HepG2 (cell line): ENCODE results near the gene TMEM190. TPM values are rescaled to one million over a fixed set of nuclear protein-coding genes. Genes with fewer than 3 reads are reported as not detected.

ENCODE experiments used
- ATAC-seq: fragments of 200-7000 bp; cut with Tn5 transposase; 3 replicates; pipeline ENCODE4 v1.9.1; 2020; ENCODE audit warnings: mild to moderate bottlenecking, moderate library complexity
- BruUV-seq: library from RNA; stranded (reverse); fragments of 400-500 nt; replicated peaks from 2 replicates; lab custom pipeline; 2021; lab: Mats Ljungman, UMichigan
- CTCF ChIA-PET: fragments of 300-600 bp; formaldehyde crosslinking; extraction: SDS; loops from one replicate; lab custom pipeline; 2021; ENCODE audit warnings: low total read pairs, inconsistent platforms, low intra/inter-chr PET ratio; lab: Yijun Ruan, JAX
- POLR2A ChIA-PET: fragments of 350-600 bp; sonication (Branson Sonifier 250); formaldehyde crosslinking; loops from one replicate; lab custom pipeline; 2020; ENCODE audit warnings: antibody characterized with exemption, inconsistent platforms; lab: Yijun Ruan, JAX
- DNase-seq: peaks from one replicate; pipeline ENCODE4 v3.0.0-alpha.2; 2015; ENCODE audit warnings: low spot score
- FAIRE-seq: peaks from 3 replicates; lab custom pipeline; 2011; peaks lifted over from hg19 to GRCh38; lab: Jason Lieb, UNC
- H2AFZ ChIP-seq: one replicate; pipeline ENCODE4 v1.6.1; 2011; ENCODE audit warnings: low read length, inconsistent platforms
- H3K27ac ChIP-seq: fragments of 300-600 bp; 3 replicates; pipeline ENCODE4 v1.8.0; 2011; ENCODE audit warnings: mixed run types, mild to moderate bottlenecking, mixed read lengths, low read length, inconsistent platforms; ENCODE audit not compliant: insufficient read depth; ENCODE audit errors: extremely low read length
- H3K27me3 ChIP-seq, 2 experiments: fragments of 200-600 bp in 1 of 2; 2 replicates in 1 of 2; 3 replicates in 1 of 2; pipeline versions ENCODE4 v1.6.0 to v1.8.0; 2011; ENCODE audit warnings: low read length in 2 of 2, mild to moderate bottlenecking in 2 of 2, moderate library complexity in 2 of 2, inconsistent platforms in 1 of 2; ENCODE audit not compliant: insufficient read depth in 2 of 2, control insufficient read depth in 1 of 2
- H3K36me3 ChIP-seq, 2 experiments: fragments of 200-600 bp in 1 of 2; replicated peaks in 1 of 2; 2 replicates in 1 of 2; 3 replicates in 1 of 2; pipeline versions ENCODE4 v1.5.1 to v1.8.0; 2011; ENCODE audit warnings: low read length in 2 of 2, inconsistent platforms in 1 of 2; ENCODE audit not compliant: insufficient read depth in 2 of 2, control insufficient read depth in 1 of 2
- H3K4me1 ChIP-seq: 2 replicates; pipeline ENCODE4 v1.5.1; 2012; ENCODE audit warnings: low read length, inconsistent platforms; ENCODE audit not compliant: insufficient read depth
- H3K4me2 ChIP-seq: 2 replicates; pipeline ENCODE4 v1.6.0; 2011; ENCODE audit warnings: low read depth, low read length, inconsistent platforms
- H3K4me3 ChIP-seq, 3 experiments: fragments of 200-600 bp in 1 of 3; sonication (generic), shearing (Covaris generic) in 1 of 3; replicated peaks in 1 of 3; 2 replicates each; pipeline ENCODE4 v1.5.1; 2011 to 2016; ENCODE audit warnings: low read length in 3 of 3, inconsistent platforms in 2 of 3, low read depth in 2 of 3, mild to moderate bottlenecking in 2 of 3, control low read depth in 1 of 3, mixed read lengths in 1 of 3; ENCODE audit not compliant: insufficient read depth in 1 of 3
- H3K79me2 ChIP-seq: one replicate; pipeline ENCODE4 v1.6.1; 2011; ENCODE audit warnings: low read length, inconsistent platforms; ENCODE audit not compliant: insufficient read depth
- H3K9ac ChIP-seq: 2 replicates; pipeline ENCODE4 v1.6.0; 2011; ENCODE audit warnings: mild to moderate bottlenecking, low read depth, low read length, inconsistent platforms; ENCODE audit not compliant: insufficient read depth
- H3K9me3 ChIP-seq: 2 replicates; pipeline ENCODE4 v1.5.1; 2012; ENCODE audit warnings: mild to moderate bottlenecking, low read length
- H4K20me1 ChIP-seq: 2 replicates; pipeline ENCODE4 v1.6.0; 2011; ENCODE audit warnings: inconsistent platforms, mild to moderate bottlenecking, low read length, moderate library complexity; ENCODE audit not compliant: insufficient read depth
- GFI1 ChIP-seq: sonication (generic); formaldehyde crosslinking; IDR thresholded peaks from 2 replicates; pipeline ENCODE4 v1.5.0; 2020; ENCODE audit warnings: missing genetic modification reagents, mild to moderate bottlenecking, borderline replicate concordance
- HNF4A ChIP-seq: sonication (generic); formaldehyde crosslinking; IDR thresholded peaks from 2 replicates; pipeline ENCODE4 v1.4.0; 2020; ENCODE audit warnings: missing genetic modification reagents
- JDP2 ChIP-seq: sonication (generic); formaldehyde crosslinking; IDR thresholded peaks from 2 replicates; pipeline ENCODE4 v1.8.1; 2022; ENCODE audit warnings: missing genetic modification reagents, borderline replicate concordance
- PCBP1 ChIP-seq: fragments of 200-400 bp; formaldehyde crosslinking; IDR thresholded peaks from 2 replicates; pipeline ENCODE4 v1.6.1; 2017; ENCODE audit warnings: mild to moderate bottlenecking, low read depth, low read length, borderline replicate concordance
- RAD21 ChIP-seq: fragments of 450-650 bp; formaldehyde crosslinking; IDR thresholded peaks from 2 replicates; pipeline ENCODE4 v1.5.0; 2020; ENCODE audit warnings: mild to moderate bottlenecking
- SUZ12 ChIP-seq: fragments of 150-350 bp; IDR thresholded peaks from 2 replicates; pipeline ENCODE4 v1.6.1; 2014; ENCODE audit warnings: low read depth, low read length
- ZNF251 ChIP-seq: sonication (generic); formaldehyde crosslinking; IDR thresholded peaks from 2 replicates; pipeline ENCODE4 v1.9.0; 2021; ENCODE audit warnings: mild to moderate bottlenecking, missing genetic modification reagents
- ZNF33A ChIP-seq: sonication (generic); formaldehyde crosslinking; IDR thresholded peaks from 2 replicates; pipeline ENCODE4 v1.5.1; 2020; ENCODE audit warnings: missing genetic modification reagents, mild to moderate bottlenecking, moderate library complexity, borderline replicate concordance
- ZNF350 ChIP-seq: sonication (generic); formaldehyde crosslinking; IDR thresholded peaks from 2 replicates; pipeline ENCODE4 v1.4.0; 2020; ENCODE audit warnings: mild to moderate bottlenecking, low read depth, missing genetic modification reagents, borderline replicate concordance
- ZNF547 ChIP-seq: sonication (generic); formaldehyde crosslinking; IDR thresholded peaks from 2 replicates; pipeline ENCODE4 v1.5.1; 2020; ENCODE audit warnings: mild to moderate bottlenecking, missing genetic modification reagents
- WGBS: methylation state at CpG from one replicate; pipeline ENCODE4 v1.1.6; 2017; ENCODE audit warnings: low lambda C conversion rate; 5-methylcytosine and 5-hydroxymethylcytosine counted together
- in situ Hi-C: cut with HindIII; loops from 2 replicates; pipeline ENCODE4 v1.10.0; 2017; ENCODE audit warnings: low pct_unique_long_range_greater_than_20kb; ENCODE audit not compliant: extremely low pct_ligation_motif_present
- intact Hi-C: fragments of 100-400 bp; cut with micrococcal nuclease; formaldehyde crosslinking; loops from one replicate; pipeline ENCODE4 v1.10.0; 2022; ENCODE audit not compliant: unreplicated experiment
- polyA plus RNA-seq, 8 experiments: library from polyadenylated mRNA; depleted of rRNA in 3 of 8; stranded (reverse) in 7 of 8; unstranded in 1 of 8; fragments of >200 nt; fragmentation: Illumina TruSeq in 4 of 8; extraction: Trizol in 4 of 8; gene quantifications; 2 replicates each; pipeline versions ENCODE4 v1.2.1 to v1.2.3, GENCODE V29; 2011 to 2016; ENCODE audit warnings: low read depth in 4 of 8, missing spikeins in 1 of 8, mixed read lengths in 1 of 8; ENCODE audit not compliant: insufficient read depth in 1 of 8
- total RNA-seq, 5 experiments: library from RNA; depleted of rRNA; stranded (reverse); fragments of >200 nt; fragmentation: Illumina TruSeq; extraction: Trizol; gene quantifications; 2 replicates each; pipeline ENCODE4 v1.2.3, GENCODE V29; 2016; ENCODE audit warnings: low read depth in 1 of 5
- TF ChIP-seq, protein P1 (sequence below): sonication (generic); formaldehyde crosslinking; IDR thresholded peaks from 2 replicates; pipeline ENCODE4 v1.8.0; 2022; ENCODE audit warnings: missing genetic modification reagents, mild to moderate bottlenecking, moderate library complexity, borderline replicate concordance
- TF ChIP-seq, protein P2 (sequence below): IDR thresholded peaks from 2 replicates; pipeline ENCODE4 v1.4.0; 2020; ENCODE audit warnings: mild to moderate bottlenecking, missing genetic modification reagents
- TF ChIP-seq, protein P3 (sequence below), 2 experiments: sonication (generic) in 1 of 2; formaldehyde crosslinking in 1 of 2; IDR thresholded peaks; 2 replicates each; pipeline versions ENCODE4 v1.4.0 to v1.6.1; 2016 to 2020; ENCODE audit warnings: borderline replicate concordance in 1 of 2, low read depth in 1 of 2, mild to moderate bottlenecking in 1 of 2, missing genetic modification reagents in 1 of 2

The TMEM190 gene
- total and polyA plus RNA-seq, 2 of the 13 experiments (the other 11 are each of a cell fraction or from before 2014, with no cell fraction given): 0.35 to 0.83 TPM

DNA sequence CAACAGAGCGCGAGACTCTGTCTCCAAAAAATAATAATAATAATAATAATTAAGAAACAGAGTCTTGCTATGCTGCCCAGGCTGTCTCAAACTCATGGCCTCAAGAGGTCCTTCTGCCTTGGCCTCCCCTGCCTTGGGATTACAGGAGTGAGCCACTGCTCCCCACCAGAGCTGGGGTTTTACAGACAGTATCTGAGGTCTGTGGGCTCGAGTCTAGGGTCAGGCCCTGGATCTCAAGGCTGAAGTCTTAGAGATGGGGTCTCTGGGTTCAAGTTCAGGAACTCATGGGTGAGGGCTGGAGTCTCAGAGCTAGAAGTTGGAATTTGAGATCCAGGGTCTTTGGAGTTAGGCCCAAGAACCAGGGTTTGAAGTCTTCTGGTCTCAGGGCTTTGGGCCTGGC is 9.8 kb upstream of the TMEM190 start:
- Histone ChIP-seq H3K4me3 (no peak overlapping the region), H3K36me3 (no peaks in the 10 kb centered on the region), H3K27ac (no peak overlapping the region), H2AFZ (no peak overlapping the region), H3K4me2 (no peak overlapping the region), H3K4me1 (peaks cover 31% of the 10 kb centered on the region), H3K9ac (no peak overlapping the region), H4K20me1 (no peaks in the 10 kb centered on the region)
- FAIRE-seq: no peak
- no TSS peak for BruUV-seq
- in situ Hi-C loops: no loop called here
- no peak for ATAC-seq
- TF ChIP-seq, protein P1, sequence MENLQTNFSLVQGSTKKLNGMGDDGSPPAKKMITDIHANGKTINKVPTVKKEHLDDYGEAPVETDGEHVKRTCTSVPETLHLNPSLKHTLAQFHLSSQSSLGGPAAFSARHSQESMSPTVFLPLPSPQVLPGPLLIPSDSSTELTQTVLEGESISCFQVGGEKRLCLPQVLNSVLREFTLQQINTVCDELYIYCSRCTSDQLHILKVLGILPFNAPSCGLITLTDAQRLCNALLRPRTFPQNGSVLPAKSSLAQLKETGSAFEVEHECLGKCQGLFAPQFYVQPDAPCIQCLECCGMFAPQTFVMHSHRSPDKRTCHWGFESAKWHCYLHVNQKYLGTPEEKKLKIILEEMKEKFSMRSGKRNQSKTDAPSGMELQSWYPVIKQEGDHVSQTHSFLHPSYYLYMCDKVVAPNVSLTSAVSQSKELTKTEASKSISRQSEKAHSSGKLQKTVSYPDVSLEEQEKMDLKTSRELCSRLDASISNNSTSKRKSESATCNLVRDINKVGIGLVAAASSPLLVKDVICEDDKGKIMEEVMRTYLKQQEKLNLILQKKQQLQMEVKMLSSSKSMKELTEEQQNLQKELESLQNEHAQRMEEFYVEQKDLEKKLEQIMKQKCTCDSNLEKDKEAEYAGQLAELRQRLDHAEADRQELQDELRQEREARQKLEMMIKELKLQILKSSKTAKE (CRISPR knock-in tag): no peak
- TF ChIP-seq, protein P2, sequence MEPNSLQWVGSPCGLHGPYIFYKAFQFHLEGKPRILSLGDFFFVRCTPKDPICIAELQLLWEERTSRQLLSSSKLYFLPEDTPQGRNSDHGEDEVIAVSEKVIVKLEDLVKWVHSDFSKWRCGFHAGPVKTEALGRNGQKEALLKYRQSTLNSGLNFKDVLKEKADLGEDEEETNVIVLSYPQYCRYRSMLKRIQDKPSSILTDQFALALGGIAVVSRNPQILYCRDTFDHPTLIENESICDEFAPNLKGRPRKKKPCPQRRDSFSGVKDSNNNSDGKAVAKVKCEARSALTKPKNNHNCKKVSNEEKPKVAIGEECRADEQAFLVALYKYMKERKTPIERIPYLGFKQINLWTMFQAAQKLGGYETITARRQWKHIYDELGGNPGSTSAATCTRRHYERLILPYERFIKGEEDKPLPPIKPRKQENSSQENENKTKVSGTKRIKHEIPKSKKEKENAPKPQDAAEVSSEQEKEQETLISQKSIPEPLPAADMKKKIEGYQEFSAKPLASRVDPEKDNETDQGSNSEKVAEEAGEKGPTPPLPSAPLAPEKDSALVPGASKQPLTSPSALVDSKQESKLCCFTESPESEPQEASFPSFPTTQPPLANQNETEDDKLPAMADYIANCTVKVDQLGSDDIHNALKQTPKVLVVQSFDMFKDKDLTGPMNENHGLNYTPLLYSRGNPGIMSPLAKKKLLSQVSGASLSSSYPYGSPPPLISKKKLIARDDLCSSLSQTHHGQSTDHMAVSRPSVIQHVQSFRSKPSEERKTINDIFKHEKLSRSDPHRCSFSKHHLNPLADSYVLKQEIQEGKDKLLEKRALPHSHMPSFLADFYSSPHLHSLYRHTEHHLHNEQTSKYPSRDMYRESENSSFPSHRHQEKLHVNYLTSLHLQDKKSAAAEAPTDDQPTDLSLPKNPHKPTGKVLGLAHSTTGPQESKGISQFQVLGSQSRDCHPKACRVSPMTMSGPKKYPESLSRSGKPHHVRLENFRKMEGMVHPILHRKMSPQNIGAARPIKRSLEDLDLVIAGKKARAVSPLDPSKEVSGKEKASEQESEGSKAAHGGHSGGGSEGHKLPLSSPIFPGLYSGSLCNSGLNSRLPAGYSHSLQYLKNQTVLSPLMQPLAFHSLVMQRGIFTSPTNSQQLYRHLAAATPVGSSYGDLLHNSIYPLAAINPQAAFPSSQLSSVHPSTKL: no peak
- no peak for TF ChIP-seq HNF4A (CRISPR knock-in tag)
- TF ChIP-seq, protein P3, sequence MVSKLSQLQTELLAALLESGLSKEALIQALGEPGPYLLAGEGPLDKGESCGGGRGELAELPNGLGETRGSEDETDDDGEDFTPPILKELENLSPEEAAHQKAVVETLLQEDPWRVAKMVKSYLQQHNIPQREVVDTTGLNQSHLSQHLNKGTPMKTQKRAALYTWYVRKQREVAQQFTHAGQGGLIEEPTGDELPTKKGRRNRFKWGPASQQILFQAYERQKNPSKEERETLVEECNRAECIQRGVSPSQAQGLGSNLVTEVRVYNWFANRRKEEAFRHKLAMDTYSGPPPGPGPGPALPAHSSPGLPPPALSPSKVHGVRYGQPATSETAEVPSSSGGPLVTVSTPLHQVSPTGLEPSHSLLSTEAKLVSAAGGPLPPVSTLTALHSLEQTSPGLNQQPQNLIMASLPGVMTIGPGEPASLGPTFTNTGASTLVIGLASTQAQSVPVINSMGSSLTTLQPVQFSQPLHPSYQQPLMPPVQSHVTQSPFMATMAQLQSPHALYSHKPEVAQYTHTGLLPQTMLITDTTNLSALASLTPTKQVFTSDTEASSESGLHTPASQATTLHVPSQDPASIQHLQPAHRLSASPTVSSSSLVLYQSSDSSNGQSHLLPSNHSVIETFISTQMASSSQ (IDR thresholded peaks at IDR 0.05; ENCODE audit: low read depth): no peak
- TF ChIP-seq, protein P3 (CRISPR knock-in tag; IDR thresholded peaks at IDR 0.05; ENCODE audit: borderline replicate concordance): no peak
- TF ChIP-seq PCBP1: no peak
- TF ChIP-seq ZNF33A (CRISPR knock-in tag): no peak
- TF ChIP-seq GFI1 (CRISPR knock-in tag): no peak
- TF ChIP-seq ZNF547 (CRISPR knock-in tag): no peak
- no peak for TF ChIP-seq ZNF251 (CRISPR knock-in tag)
- no peak for TF ChIP-seq ZNF350
- no peak for TF ChIP-seq RAD21 (CRISPR knock-in tag)
- TF ChIP-seq SUZ12: no peak
- no peak for TF ChIP-seq JDP2 (CRISPR knock-in tag)
- TF ChIP-seq, all 625 proteins: peak for 0
- Histone ChIP-seq H3K79me2 (no peaks in the 10 kb centered on the region), H3K9me3 (no peaks in the 10 kb centered on the region), H3K27me3 (peaks cover 8 to 35% of the 10 kb centered on the region in 2 experiments; a peak in 4 of 5 replicates)
- no peak for DNase-seq
- POLR2A ChIA-PET: no interaction called here
- WGBS: 72% methylated on average over 3 of the region's 3 CpGs
- intact Hi-C loops: no loop called here
- CTCF ChIA-PET: no interaction called here
